GM23338 (cell line): ENCODE results near the gene SEMA5A. TPM values are rescaled to one million over a fixed set of nuclear protein-coding genes. Genes with fewer than 3 reads are reported as not detected.

ENCODE experiments used
- ATAC-seq: fragments of 200-7000 bp; cut with Tn5 transposase; 3 replicates; pipeline ENCODE4 v1.9.1; 2020
- DNase-seq: peaks from one replicate; pipeline ENCODE4 v3.0.0-alpha.2; 2015; ENCODE audit warnings: low spot score
- H2AFZ ChIP-seq: fragments of 200-600 bp; sonication (generic); 2 replicates; pipeline ENCODE4 v1.8.0; 2016; ENCODE audit warnings: antibody characterized with exemption, mild to moderate bottlenecking, moderate library complexity
- H3F3A ChIP-seq: fragments of 200-600 bp; sonication (generic); replicated peaks from 2 replicates; pipeline ENCODE4 v1.8.0; 2017; ENCODE audit warnings: antibody characterized with exemption, mixed run types, low read depth
- H3K27ac ChIP-seq: fragments of 200-600 bp; sonication (generic); 2 replicates; pipeline ENCODE4 v1.6.1; 2016; ENCODE audit warnings: low read depth
- H3K27me3 ChIP-seq: fragments of 200-600 bp; sonication (generic); 2 replicates; pipeline ENCODE4 v1.8.0; 2016; ENCODE audit warnings: mild to moderate bottlenecking, mixed run types, moderate library complexity; ENCODE audit not compliant: insufficient read depth
- H3K36me3 ChIP-seq: fragments of 200-600 bp; sonication (generic); 2 replicates; pipeline ENCODE4 v1.8.0; 2016; ENCODE audit warnings: mild to moderate bottlenecking; ENCODE audit not compliant: insufficient read depth
- H3K4me1 ChIP-seq: fragments of 200-600 bp; sonication (generic); 2 replicates; pipeline ENCODE4 v1.8.0; 2016; ENCODE audit warnings: mild to moderate bottlenecking, moderate library complexity; ENCODE audit not compliant: insufficient read depth
- H3K4me2 ChIP-seq: fragments of 200-600 bp; sonication (generic); 2 replicates; pipeline ENCODE4 v1.7.1; 2017; ENCODE audit warnings: mixed run types
- H3K4me3 ChIP-seq: fragments of 200-600 bp; sonication (generic); 2 replicates; pipeline ENCODE4 v1.6.1; 2016; ENCODE audit warnings: mixed run types
- H3K79me2 ChIP-seq: fragments of 200-600 bp; sonication (generic); replicated peaks from 2 replicates; pipeline ENCODE4 v1.8.0; 2017; ENCODE audit warnings: mild to moderate bottlenecking; ENCODE audit not compliant: insufficient read depth
- H3K9me2 ChIP-seq: fragments of 200-600 bp; sonication (generic); 2 replicates; pipeline ENCODE4 v1.8.0; 2017; ENCODE audit not compliant: insufficient read depth
- H4K20me1 ChIP-seq: fragments of 200-600 bp; sonication (generic); replicated peaks from 2 replicates; pipeline ENCODE4 v1.8.0; 2017; ENCODE audit warnings: mild to moderate bottlenecking; ENCODE audit not compliant: insufficient read depth
- H3K27ac Mint-ChIP-seq: 2 replicates; pipeline ENCODE4 v1.8.0; 2020; ENCODE audit warnings: inconsistent platforms, mild to moderate bottlenecking, moderate library complexity, mixed read lengths
- H3K27me3 Mint-ChIP-seq: 3 replicates; pipeline ENCODE4 v1.8.0; 2022; ENCODE audit warnings: low read depth, mild to moderate bottlenecking, moderate library complexity, mixed read lengths, inconsistent platforms; ENCODE audit not compliant: insufficient read depth, poor library complexity
- H3K36me3 Mint-ChIP-seq: 3 replicates; pipeline ENCODE4 v1.8.0; 2021; ENCODE audit warnings: low read depth, mild to moderate bottlenecking, inconsistent platforms, moderate library complexity, mixed read lengths
- H3K4me1 Mint-ChIP-seq: 3 replicates; pipeline ENCODE4 v1.8.0; 2020; ENCODE audit warnings: mild to moderate bottlenecking, inconsistent platforms, mixed read lengths
- H3K4me3 Mint-ChIP-seq: 3 replicates; pipeline ENCODE4 v1.8.0; 2021; ENCODE audit warnings: moderate library complexity, mild to moderate bottlenecking, inconsistent platforms, mixed read lengths
- H3K9me3 Mint-ChIP-seq: 3 replicates; pipeline ENCODE4 v1.8.0; 2020; ENCODE audit warnings: moderate library complexity, mild to moderate bottlenecking, inconsistent platforms, mixed read lengths
- CREB1 ChIP-seq: fragments of 250-450 bp; sonication (Bioruptor Pico); IDR thresholded peaks from 2 replicates; pipeline ENCODE4 v1.5.0; 2020; ENCODE audit warnings: low read depth, mild to moderate bottlenecking, moderate library complexity
- CTCF ChIP-seq, 2 experiments: fragments of 200-600 bp in 1 of 2; sonication (generic) in 1 of 2; conservative IDR thresholded peaks; 2 replicates each; pipeline versions ENCODE4 v1.5.1 to v1.6.1; 2016 to 2017; ENCODE audit warnings: antibody characterized with exemption in 2 of 2, low read depth in 2 of 2, mild to moderate bottlenecking in 2 of 2, moderate library complexity in 1 of 2
- ETS1 ChIP-seq: IDR thresholded peaks from 2 replicates; pipeline ENCODE4 v1.6.1; 2016; ENCODE audit warnings: antibody characterized with exemption
- EZH2 ChIP-seq: fragments of 200-600 bp; sonication (generic); IDR thresholded peaks from one replicate; pipeline ENCODE4 v1.8.0; 2017; ENCODE audit warnings: antibody characterized with exemption, mild to moderate bottlenecking, low read depth; ENCODE audit not compliant: unreplicated experiment
- EZH2phosphoT487 ChIP-seq: fragments of 200-600 bp; sonication (generic); IDR thresholded peaks from one replicate; pipeline ENCODE4 v1.8.1; 2018; ENCODE audit warnings: antibody characterized with exemption; ENCODE audit not compliant: unreplicated experiment
- JUNB ChIP-seq: IDR thresholded peaks from one replicate; pipeline ENCODE4 v1.6.1; 2016; ENCODE audit warnings: antibody characterized with exemption; ENCODE audit not compliant: unreplicated experiment
- NANOG ChIP-seq: IDR thresholded peaks from 2 replicates; pipeline ENCODE4 v1.6.1; 2016; ENCODE audit warnings: antibody characterized with exemption, borderline replicate concordance
- POLR2AphosphoS5 ChIP-seq: IDR thresholded peaks from 2 replicates; pipeline ENCODE4 v1.6.1; 2016; ENCODE audit warnings: antibody characterized with exemption, low read depth
- STAT1 ChIP-seq: IDR thresholded peaks from one replicate; pipeline ENCODE4 v1.6.1; 2016; ENCODE audit warnings: antibody characterized with exemption; ENCODE audit not compliant: unreplicated experiment
- ZNF114 ChIP-seq: fragments of 250-450 bp; sonication (Bioruptor Pico); IDR thresholded peaks from 2 replicates; pipeline ENCODE4 v1.5.0; 2020; ENCODE audit warnings: mild to moderate bottlenecking, moderate library complexity
- ZNF331 ChIP-seq: fragments of 250-450 bp; sonication (Bioruptor Pico); IDR thresholded peaks from 2 replicates; pipeline ENCODE4 v1.5.0; 2020; ENCODE audit warnings: low read depth, mild to moderate bottlenecking, moderate library complexity
- ZNF462 ChIP-seq: fragments of 250-450 bp; sonication (Bioruptor Pico); IDR thresholded peaks from 2 replicates; pipeline ENCODE4 v1.5.0; 2020; ENCODE audit warnings: mild to moderate bottlenecking, moderate library complexity
- polyA plus RNA-seq: library from polyadenylated mRNA; unstranded; fragments of >200 nt; fragmentation: Nextera tagmentation; extraction: Ambion mirVana; gene quantifications from 2 replicates; pipeline ENCODE4 v1.2.1, GENCODE V29; 2016
- total RNA-seq: library from RNA; depleted of rRNA; stranded (reverse); fragments of >200 nt; shearing (Covaris generic); gene quantifications from 2 replicates; pipeline ENCODE4 v1.2.3, GENCODE V29; 2014
- TF ChIP-seq, protein P1 (sequence below): IDR thresholded peaks from one replicate; pipeline ENCODE4 v1.6.1; 2018; ENCODE audit warnings: antibody characterized with exemption; ENCODE audit not compliant: unreplicated experiment

SEMA5A gene
- total and polyA plus RNA-seq, 2 experiments from 2014 or later = 2.1 to 8.1 TPM

DNA sequence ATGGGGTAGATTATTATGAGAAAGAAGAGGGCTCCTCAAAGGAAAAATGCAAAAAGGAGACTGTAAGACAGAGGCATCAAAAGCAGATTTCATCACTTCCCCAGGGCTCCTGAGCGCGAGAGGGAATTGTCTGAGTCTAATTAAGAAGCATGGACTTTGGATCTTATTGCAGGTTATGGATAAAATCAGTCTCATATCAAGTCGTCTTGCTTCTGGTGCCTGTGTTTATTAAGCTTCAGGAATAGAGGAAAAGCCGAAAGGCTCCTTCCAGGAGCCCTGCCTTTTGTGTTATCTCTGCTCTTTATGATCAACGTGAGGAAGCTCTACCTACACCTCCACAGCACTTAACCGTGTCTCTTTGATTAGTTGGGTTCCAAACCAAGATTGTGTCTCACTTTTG, 25.0 kb upstream of the SEMA5A start:
- Histone ChIP-seq H3K4me1 (no peaks in the 10 kb centered on the region), H3K79me2 (no peaks in the 10 kb centered on the region), H3K4me3 (no peak overlapping the region), H3K4me2 (no peak overlapping the region), H3K27ac (no peak overlapping the region), H2AFZ (no peak overlapping the region), H3K36me3 (no peaks in the 10 kb centered on the region), H3K9me2 (no peaks in the 10 kb centered on the region), H3K27me3 (no peaks in the 10 kb centered on the region), H3F3A (no peaks in the 10 kb centered on the region), H4K20me1 (no peaks in the 10 kb centered on the region)
- Mint-ChIP-seq H3K36me3 (no peaks in the 10 kb centered on the region), H3K27me3 (no peaks in the 10 kb centered on the region), H3K4me1 (no peaks in the 10 kb centered on the region; the same call in 2 of the 3 replicates), H3K4me3 (no peak overlapping the region), H3K27ac (no peak overlapping the region), H3K9me3 (no peaks in the 10 kb centered on the region)
- ATAC-seq = no peak
- TF ChIP-seq JUNB (no peak), ZNF114 (CRISPR knock-in tag) (no peak), EZH2phosphoT487 (no peak), CREB1 (CRISPR knock-in tag) (no peak), ZNF331 (no peak), CTCF (conservative IDR thresholded peaks at IDR 0.05; ENCODE audit: low read depth in 2 of 2) (no peak), ZNF462 (CRISPR knock-in tag) (no peak), NANOG (no peak), EZH2 (no peak), ETS1 (no peak), POLR2AphosphoS5 (no peak), STAT1 (no peak)
- TF ChIP-seq, protein P1, sequence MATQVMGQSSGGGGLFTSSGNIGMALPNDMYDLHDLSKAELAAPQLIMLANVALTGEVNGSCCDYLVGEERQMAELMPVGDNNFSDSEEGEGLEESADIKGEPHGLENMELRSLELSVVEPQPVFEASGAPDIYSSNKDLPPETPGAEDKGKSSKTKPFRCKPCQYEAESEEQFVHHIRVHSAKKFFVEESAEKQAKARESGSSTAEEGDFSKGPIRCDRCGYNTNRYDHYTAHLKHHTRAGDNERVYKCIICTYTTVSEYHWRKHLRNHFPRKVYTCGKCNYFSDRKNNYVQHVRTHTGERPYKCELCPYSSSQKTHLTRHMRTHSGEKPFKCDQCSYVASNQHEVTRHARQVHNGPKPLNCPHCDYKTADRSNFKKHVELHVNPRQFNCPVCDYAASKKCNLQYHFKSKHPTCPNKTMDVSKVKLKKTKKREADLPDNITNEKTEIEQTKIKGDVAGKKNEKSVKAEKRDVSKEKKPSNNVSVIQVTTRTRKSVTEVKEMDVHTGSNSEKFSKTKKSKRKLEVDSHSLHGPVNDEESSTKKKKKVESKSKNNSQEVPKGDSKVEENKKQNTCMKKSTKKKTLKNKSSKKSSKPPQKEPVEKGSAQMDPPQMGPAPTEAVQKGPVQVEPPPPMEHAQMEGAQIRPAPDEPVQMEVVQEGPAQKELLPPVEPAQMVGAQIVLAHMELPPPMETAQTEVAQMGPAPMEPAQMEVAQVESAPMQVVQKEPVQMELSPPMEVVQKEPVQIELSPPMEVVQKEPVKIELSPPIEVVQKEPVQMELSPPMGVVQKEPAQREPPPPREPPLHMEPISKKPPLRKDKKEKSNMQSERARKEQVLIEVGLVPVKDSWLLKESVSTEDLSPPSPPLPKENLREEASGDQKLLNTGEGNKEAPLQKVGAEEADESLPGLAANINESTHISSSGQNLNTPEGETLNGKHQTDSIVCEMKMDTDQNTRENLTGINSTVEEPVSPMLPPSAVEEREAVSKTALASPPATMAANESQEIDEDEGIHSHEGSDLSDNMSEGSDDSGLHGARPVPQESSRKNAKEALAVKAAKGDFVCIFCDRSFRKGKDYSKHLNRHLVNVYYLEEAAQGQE = no peak
- no peak for DNase-seq
